ENCODE data around the gene TRIM56. TPM values are rescaled to one million over a fixed set of nuclear protein-coding genes. Genes with fewer than 3 reads are reported as not detected.

The TRIM56 gene
- total and polyA plus RNA-seq, 9 of the 15 experiments (the other 6 are each of a cell fraction or from before 2014, with no cell fraction given), result 2.0 to 29.7 (median 11.6) TPM

DNA sequence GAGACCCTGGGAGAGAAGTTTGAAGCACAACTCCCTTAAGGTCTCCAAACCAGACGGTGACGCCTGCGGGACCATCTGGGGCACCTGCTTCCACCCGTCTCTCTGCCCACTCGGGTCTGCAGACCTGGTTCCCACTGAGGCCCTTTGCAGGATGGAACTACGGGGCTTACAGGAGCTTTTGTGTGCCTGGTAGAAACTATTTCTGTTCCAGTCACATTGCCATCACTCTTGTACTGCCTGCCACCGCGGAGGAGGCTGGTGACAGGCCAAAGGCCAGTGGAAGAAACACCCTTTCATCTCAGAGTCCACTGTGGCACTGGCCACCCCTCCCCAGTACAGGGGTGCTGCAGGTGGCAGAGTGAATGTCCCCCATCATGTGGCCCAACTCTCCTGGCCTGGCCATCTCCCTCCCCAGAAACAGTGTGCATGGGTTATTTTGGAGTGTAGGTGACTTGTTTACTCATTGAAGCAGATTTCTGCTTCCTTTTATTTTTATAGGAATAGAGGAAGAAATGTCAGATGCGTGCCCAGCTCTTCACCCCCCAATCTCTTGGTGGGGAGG is 52.5 kb downstream of the TRIM56 start (continued):
- TF ChIP-seq, protein P1, sequence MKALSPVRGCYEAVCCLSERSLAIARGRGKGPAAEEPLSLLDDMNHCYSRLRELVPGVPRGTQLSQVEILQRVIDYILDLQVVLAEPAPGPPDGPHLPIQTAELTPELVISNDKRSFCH (CRISPR knock-in tag; IDR thresholded peaks at IDR 0.05), result no peak
- TF ChIP-seq, protein P1 (tag; IDR thresholded peaks at IDR 0.05), result peak; percentile 33; the same call in 1 of the 2 replicates
- TF ChIP-seq, protein P2, sequence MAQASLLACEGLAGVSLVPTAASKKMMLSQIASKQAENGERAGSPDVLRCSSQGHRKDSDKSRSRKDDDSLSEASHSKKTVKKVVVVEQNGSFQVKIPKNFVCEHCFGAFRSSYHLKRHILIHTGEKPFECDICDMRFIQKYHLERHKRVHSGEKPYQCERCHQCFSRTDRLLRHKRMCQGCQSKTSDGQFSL (CRISPR knock-in tag; IDR thresholded peaks at IDR 0.05), result 0 out of 2 replicates have a peak, but pooled peaks have one; percentile 14
- TF ChIP-seq, protein P2 (tag; IDR thresholded peaks at IDR 0.05), result peak in 1 of 2 experiments; percentile 63; a peak in 1 of 4 replicates
- TF ChIP-seq NEUROD1 (IDR thresholded peaks at IDR 0.05; ENCODE audit: borderline replicate concordance, low read depth, low read length, partially characterized antibody) (no peak), POLR3G (IDR thresholded peaks at IDR 0.05; ENCODE audit: extremely low read depth, insufficient read length, insufficient replicate concordance) (no peak), TAF15 (IDR thresholded peaks at IDR 0.05; ENCODE audit: low read depth, low read length) (no peak), POLR3A (IDR thresholded peaks at IDR 0.05; ENCODE audit: borderline replicate concordance, extremely low read depth, insufficient read depth, insufficient read length) (no peak), STAT5B (CRISPR knock-in tag; IDR thresholded peaks at IDR 0.05) (no peak), ZZZ3 (IDR thresholded peaks at IDR 0.05) (no peak), PYGO2 (tag; IDR thresholded peaks at IDR 0.05) (0 out of 2 replicates have a peak, but pooled peaks have one; percentile 14)
- TF ChIP-seq, protein P3, sequence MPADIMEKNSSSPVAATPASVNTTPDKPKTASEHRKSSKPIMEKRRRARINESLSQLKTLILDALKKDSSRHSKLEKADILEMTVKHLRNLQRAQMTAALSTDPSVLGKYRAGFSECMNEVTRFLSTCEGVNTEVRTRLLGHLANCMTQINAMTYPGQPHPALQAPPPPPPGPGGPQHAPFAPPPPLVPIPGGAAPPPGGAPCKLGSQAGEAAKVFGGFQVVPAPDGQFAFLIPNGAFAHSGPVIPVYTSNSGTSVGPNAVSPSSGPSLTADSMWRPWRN (IDR thresholded peaks at IDR 0.05; ENCODE audit: low read depth), result no peak
- TF ChIP-seq, protein P4, sequence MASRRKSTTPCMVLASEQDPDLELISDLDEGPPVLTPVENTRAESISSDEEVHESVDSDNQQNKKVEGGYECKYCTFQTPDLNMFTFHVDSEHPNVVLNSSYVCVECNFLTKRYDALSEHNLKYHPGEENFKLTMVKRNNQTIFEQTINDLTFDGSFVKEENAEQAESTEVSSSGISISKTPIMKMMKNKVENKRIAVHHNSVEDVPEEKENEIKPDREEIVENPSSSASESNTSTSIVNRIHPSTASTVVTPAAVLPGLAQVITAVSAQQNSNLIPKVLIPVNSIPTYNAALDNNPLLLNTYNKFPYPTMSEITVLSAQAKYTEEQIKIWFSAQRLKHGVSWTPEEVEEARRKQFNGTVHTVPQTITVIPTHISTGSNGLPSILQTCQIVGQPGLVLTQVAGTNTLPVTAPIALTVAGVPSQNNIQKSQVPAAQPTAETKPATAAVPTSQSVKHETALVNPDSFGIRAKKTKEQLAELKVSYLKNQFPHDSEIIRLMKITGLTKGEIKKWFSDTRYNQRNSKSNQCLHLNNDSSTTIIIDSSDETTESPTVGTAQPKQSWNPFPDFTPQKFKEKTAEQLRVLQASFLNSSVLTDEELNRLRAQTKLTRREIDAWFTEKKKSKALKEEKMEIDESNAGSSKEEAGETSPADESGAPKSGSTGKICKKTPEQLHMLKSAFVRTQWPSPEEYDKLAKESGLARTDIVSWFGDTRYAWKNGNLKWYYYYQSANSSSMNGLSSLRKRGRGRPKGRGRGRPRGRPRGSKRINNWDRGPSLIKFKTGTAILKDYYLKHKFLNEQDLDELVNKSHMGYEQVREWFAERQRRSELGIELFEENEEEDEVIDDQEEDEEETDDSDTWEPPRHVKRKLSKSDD (conservative IDR thresholded peaks at IDR 0.05; ENCODE audit: low read length), result no peak; the same call in 1 of the 2 replicates
- TF ChIP-seq, protein P5, sequence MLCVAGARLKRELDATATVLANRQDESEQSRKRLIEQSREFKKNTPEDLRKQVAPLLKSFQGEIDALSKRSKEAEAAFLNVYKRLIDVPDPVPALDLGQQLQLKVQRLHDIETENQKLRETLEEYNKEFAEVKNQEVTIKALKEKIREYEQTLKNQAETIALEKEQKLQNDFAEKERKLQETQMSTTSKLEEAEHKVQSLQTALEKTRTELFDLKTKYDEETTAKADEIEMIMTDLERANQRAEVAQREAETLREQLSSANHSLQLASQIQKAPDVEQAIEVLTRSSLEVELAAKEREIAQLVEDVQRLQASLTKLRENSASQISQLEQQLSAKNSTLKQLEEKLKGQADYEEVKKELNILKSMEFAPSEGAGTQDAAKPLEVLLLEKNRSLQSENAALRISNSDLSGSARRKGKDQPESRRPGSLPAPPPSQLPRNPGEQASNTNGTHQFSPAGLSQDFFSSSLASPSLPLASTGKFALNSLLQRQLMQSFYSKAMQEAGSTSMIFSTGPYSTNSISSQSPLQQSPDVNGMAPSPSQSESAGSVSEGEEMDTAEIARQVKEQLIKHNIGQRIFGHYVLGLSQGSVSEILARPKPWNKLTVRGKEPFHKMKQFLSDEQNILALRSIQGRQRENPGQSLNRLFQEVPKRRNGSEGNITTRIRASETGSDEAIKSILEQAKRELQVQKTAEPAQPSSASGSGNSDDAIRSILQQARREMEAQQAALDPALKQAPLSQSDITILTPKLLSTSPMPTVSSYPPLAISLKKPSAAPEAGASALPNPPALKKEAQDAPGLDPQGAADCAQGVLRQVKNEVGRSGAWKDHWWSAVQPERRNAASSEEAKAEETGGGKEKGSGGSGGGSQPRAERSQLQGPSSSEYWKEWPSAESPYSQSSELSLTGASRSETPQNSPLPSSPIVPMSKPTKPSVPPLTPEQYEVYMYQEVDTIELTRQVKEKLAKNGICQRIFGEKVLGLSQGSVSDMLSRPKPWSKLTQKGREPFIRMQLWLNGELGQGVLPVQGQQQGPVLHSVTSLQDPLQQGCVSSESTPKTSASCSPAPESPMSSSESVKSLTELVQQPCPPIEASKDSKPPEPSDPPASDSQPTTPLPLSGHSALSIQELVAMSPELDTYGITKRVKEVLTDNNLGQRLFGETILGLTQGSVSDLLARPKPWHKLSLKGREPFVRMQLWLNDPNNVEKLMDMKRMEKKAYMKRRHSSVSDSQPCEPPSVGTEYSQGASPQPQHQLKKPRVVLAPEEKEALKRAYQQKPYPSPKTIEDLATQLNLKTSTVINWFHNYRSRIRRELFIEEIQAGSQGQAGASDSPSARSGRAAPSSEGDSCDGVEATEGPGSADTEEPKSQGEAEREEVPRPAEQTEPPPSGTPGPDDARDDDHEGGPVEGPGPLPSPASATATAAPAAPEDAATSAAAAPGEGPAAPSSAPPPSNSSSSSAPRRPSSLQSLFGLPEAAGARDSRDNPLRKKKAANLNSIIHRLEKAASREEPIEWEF (CRISPR knock-in tag; IDR thresholded peaks at IDR 0.05), result 0 out of 2 replicates have a peak, but pooled peaks have one; percentile 5
- TF ChIP-seq, protein P6, sequence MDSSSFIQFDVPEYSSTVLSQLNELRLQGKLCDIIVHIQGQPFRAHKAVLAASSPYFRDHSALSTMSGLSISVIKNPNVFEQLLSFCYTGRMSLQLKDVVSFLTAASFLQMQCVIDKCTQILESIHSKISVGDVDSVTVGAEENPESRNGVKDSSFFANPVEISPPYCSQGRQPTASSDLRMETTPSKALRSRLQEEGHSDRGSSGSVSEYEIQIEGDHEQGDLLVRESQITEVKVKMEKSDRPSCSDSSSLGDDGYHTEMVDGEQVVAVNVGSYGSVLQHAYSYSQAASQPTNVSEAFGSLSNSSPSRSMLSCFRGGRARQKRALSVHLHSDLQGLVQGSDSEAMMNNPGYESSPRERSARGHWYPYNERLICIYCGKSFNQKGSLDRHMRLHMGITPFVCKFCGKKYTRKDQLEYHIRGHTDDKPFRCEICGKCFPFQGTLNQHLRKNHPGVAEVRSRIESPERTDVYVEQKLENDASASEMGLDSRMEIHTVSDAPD (CRISPR knock-in tag; IDR thresholded peaks at IDR 0.05), result no peak

Data from K562 (cell line).